GM19193 (cell line): ENCODE data around the gene SIM2.

Source experiments
- POLR2A ChIP-seq: IDR thresholded peaks from 4 replicates; pipeline ENCODE4 v1.6.1; 2011; ENCODE audit not compliant: insufficient read depth, insufficient read length; ENCODE audit errors: extremely low read depth

SIM2 gene

GRCh38 chr21:36718951-36719501, 20.1 kb downstream of the SIM2 start:
- no peak for TF ChIP-seq POLR2A

GRCh38 chr21:36719614-36720013, 20.7 kb downstream of the SIM2 start:
- no peak for TF ChIP-seq POLR2A

- no peak for TF ChIP-seq POLR2A
Measured at GRCh38 chr21:36721817-36722216, 22.9 kb downstream of the SIM2 start.

DNA sequence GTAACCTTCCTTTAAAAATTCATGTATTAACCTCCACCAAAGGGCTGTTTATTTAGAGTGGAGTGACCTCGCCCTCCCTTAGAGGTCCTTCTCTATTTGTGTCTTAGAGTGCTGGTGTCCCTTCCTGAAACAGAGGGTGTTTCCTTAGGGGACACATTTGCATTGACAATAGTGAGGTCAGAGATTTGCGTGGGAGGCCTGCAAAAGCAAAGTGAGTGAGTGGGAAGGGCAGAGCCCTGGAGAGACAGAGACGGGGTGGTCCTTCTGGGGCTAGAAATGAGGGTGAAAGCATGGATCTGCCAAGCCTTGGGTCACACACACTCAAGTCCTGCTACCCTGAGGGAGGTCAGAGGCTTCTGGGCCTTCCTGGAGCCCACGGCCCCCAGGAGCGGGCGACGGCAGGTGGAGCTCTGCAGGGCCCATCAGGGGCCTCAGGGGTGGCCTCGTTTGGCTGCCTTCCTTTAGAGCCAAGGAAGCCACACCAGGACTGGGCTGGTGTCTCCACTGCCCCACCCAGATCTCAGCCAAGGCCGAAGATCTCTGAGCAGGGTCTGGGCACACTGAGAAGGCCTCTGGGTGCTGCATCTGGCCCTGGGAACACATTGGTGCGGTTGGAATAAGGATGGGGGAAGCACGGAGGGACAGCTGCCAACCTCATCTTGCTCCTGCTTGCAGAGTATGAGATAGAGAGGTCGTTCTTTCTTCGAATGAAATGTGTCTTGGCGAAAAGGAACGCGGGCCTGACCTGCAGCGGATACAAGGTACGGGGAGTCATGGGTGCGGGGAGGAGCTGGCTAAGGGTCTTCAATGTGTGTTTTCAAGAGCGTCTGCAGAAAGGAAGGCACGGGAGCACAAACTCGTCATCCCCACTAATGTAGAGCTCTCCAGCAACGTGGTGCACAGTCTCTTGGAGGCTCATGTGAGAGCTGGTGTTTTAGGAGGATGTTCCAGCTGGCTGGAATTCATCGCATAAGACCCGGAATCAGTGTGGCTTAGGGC, 23.8 kb downstream of the SIM2 start:
- TF ChIP-seq POLR2A, result no peak

GRCh38 chr21:36723371-36723881, 24.5 kb downstream of the SIM2 start:
- no peak for TF ChIP-seq POLR2A

DNA sequence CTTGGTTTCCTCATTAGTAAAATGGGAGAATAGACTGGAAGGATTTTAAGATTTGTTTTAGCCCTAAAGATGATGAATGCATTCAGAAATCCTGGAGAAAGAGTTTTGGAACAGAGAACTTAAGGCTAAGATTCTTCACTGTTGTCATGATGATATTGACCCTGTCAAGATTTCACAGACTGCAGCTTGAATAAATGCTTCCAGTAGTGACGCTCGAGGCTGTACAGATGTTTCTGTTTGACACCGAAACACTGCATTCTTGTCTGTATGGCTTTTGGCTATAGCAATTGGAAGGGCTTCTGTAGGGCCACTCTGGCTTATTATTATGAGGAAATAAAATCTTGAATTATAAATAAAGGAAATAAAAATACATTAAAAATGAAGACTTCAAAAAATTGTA, 25.7 kb downstream of the SIM2 start:
- no peak for TF ChIP-seq POLR2A

- no peak for TF ChIP-seq POLR2A
Measured at GRCh38 chr21:36725793-36726386, 27.0 kb downstream of the SIM2 start.

GRCh38 chr21:36727866-36728265, 29.0 kb downstream of the SIM2 start:
- TF ChIP-seq POLR2A, result no peak

DNA sequence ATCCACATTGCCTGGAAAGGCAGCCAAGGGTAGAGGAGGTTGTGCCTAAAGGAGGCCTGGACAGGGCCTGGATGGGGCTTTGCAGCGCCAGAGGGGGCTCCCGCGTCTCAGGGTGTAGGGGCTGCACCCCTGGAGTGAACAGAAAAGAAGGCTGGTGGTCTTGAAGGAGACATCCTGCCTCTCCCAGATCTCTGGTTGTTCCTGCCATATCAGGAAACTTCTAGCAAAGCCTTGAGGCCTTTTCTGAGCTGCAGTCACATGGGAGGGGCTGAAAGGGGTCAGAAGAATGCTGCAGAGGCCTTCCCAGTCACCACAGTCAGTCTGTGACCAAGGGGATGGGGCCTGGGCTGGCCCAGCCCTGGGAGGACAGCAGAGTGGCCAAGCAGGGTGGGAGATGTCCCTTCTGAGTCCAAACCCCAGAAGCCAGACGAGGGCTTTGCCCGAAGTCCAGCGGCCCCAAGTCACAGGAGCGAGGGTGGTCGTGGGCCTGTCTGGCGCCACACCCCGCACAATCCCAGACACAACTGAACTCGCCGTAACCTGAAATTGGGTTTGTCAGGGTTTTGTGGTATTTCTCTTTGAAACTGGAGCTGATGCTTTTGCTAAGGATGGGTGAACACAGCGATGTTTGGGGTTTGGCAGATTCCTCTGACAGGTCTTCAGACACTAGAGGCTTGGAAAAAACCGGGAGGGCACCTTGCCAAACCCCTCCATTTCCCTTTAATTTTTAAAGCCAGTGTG, 29.6 kb downstream of the SIM2 start:
- no peak for TF ChIP-seq POLR2A

- no peak for TF ChIP-seq POLR2A
Measured at GRCh38 chr21:36729310-36729970, 30.5 kb downstream of the SIM2 start.

DNA sequence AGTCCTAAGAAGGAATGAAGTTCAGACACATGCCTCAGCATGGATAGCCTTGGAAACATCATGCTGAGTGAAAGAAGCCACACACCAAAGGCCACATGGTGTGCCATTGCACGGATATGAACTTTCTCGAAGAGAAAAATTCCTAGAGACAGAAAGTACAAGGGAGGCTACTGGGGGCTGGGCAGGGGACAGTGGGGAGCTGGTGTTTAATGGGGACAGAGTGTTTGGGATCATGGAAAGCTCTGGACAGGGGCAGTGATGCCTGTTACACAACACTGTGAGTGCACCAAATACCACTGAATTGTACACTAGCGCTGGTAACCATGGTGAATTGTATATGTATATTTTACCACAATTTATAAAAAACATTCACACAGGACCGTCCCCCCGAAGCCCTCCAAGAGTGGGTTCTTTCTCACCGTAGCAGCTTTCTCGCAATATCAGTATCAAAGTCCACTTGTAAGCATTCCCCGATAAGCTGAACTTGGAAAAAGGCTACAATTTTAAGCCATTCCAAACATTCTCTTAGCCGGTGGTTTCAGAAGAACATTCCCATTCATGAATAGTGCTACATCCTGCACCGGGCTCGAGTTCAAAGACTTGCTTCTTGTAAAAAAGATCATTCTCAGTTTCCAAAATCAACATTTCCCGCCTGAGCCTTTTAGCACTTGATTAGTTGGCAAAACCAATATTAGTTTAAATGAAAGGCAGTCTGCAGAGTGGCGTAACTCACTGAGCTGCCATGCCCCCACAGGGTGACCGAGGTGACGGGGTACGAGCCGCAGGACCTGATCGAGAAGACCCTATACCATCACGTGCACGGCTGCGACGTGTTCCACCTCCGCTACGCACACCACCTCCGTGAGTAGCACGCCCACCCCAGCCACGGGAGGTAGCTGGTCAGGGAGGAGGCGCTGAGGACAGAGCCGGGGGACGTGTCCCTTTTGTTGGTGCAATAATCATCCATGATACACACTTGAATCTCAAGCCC, 31.7 kb downstream of the SIM2 start:
- TF ChIP-seq POLR2A, result no peak

DNA sequence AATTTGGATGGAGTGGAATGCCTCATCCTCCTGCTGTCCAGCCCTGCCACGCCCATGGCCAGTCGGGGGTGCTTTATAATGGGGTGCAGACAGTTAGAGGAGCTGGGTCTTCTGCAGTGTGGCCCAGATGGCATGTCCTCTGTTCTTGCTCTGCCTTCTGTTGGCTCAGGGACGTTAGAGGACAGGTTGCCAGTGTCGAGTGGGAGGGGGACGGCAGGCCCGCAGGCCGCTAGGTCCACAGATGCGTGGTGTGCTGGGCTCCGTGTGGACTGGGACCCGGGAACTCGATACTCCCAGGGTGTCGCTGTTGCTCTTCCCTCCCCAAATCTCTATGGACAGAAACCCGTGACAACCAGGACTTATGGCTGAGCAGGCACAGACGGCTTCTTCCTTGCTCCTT, 33.3 kb downstream of the SIM2 start:
- TF ChIP-seq POLR2A, result no peak

DNA sequence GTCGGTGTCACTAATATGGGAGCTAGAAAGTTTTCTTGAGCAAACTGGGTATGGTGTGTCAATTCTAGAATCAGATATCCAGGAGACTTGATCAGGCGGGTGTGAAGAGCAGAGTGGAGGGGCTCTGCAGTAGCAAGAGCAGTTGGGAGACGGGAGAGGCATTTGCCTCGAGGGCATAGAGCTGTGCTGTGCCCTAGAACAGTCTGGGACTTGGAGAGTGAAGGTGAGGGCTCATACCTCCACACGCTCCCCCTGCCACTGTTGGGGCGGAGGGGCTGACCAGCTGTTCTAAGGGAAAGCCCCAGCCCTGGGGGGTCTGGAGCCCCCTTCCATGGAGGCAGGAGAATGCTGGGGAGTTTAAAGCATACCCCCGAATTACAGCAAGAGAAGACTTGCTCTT, 33.8 kb downstream of the SIM2 start:
- TF ChIP-seq POLR2A, result no peak
